Measurements from ENCODE around the gene PHF21A.
"Not testable (repeated sequence)": the region's sequence is repeated elsewhere in the genome, so short reads cannot be mapped to it uniquely, and the experiment has no call there.

PHF21A gene

DNA sequence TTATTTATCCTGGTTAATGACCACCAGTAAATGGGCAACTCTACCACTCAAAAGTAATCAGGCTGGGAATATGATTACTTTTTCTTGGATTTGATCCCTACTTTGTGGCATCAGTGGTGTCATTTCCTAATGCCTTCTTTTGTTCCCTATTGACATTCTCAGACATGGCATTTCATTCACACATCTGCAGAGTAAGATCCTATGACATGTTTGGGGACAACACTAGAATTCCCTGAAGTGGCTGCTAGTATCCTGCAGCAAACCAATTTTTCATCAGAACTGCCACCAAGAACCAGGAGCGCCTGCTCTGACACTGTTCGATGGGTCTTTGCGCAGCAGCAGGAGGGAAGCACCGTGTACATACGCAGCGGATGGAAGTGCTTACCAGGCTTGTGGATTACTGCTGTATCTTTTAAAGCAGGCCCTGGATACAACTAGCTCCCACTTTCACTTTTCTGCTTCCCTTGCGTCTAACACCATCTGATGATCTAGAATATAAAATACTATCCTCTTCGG is 101.1 kb downstream of the PHF21A start:
- DNase-seq, result no peak

DNA sequence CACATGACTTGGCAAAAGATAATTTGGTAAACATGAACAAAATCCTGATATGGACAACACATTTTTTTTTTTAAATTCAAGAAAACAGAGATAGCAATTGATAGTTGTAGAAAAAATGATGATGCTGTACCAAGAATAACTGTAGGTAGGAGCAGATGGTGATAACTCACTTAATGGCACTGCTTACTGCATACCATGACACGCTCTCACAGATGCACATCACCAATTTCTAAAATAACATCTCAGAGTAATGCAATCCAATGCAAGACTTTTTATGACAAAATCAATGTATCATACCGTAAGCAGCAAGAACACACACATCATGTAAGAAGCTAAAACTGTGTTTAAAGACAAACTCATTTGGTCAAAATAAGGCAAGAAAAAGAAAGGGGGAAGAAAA is 102.6 kb downstream of the PHF21A start:
- DNase-seq, result no peak

DNA sequence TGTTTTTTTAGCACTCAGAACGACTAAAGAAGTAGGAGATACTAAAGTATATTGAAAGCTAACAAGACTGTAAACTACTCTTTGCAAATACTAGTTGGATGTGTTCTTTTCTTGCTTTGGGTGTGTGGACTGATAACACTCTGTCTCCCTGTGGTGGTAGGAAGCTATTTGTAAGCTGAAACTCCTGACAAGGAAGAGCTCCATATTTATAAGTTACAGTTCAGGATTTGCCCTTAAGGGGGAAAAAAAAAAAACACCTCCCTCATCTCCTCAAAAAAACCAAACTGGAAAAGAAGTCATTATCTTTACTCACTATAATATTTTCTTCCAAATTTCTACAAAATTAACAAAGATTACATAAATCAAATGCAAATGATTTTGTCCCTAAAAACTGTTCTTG is 103.9 kb downstream of the PHF21A start:
- DNase-seq, result no peak

DNA sequence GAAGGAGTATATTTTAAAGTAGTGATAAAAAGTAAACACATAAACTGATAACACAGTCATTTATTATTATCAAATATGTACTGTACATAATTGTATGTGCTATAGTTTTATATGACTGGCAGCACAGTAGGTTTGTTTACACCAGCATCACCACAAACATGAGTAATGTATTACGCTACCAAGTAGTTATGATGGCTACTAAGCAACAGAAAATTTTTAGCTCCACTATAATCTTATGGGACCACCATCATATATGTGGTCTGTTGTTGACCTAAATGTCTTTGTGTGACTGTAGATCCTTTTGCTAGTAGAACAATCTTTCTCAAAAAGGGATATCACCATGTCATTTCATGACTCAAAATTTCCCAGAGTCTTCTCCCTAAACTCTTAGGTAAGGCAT is 105.3 kb downstream of the PHF21A start:
- no peak for DNase-seq

DNA sequence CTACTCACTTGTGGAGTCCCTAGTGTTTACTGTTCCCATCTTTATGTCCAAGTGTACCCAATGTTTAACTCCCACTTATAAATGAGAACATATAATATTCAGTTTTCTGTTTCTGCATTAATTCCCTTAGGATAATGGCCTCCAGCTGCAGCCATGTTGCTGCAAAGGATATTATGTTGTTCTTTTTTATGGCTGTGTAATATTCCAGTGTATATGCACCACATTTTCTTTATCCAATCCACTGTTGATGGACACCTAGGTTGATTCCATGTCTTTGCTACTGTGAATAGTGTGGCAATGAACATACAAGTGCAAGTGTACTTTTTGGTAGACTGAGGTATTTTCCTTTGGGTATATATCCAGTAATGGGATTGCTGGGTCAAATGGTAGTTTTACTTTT is 107.1 kb downstream of the PHF21A start:
- DNase-seq, result not testable (repeated sequence)

DNA sequence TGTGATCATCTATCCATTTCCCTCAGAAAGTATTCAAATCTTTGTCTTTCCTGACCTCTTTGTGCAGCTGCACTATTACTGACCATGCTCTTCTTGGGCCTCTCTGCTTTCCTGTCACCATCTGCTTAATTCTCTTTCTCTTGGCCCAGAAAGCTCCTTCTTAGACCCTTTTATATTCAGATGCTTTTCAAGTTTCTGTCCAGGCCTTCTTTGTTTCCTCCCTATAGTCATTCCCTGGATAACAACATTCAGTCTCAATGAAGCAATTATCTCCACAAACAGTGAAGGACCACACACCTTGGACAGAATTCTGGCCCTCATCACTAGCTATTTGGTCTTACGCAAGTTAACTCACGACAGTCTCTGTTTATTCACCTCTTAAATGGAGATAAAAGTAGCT is 109.1 kb downstream of the PHF21A start:
- DNase-seq, result no peak

DNA sequence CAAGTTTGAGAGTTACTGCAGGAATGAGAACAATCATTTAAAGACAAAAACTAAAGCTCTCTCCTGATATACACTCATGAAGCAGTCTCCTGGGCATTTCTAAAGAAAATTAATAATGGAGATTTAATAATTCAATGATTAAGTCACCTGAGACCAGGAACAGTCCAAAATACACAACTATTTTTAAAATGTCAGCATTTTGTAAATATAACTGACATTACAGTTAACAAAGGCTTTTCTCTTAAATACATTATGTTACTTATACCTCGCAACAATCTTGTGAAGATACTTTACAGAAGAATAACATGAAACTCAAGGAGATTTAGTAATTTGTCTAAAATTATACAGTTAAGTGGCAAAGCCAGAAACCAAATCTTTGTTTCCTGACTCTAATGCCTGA is 111.2 kb downstream of the PHF21A start:
- no peak for DNase-seq

DNA sequence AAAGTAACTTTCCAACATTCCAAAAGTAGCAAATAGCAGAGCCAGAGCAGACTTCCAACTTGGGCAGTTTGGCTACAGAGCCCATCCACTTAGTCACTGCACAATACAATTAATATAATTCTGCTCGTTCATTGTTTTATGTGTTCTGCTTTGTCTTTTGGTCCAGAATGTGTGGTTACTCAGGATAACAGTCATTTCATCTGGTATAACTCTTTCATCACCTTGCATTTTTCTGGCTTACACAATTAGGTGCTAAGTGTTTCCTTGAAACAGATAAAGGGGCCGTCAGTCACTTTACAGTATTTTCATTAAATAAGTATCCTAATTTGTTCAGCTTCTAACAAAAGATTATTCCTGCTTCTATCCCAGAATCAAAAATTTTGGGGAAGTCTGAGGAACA is 111.6 kb downstream of the PHF21A start:
- DNase-seq, result no peak

DNA sequence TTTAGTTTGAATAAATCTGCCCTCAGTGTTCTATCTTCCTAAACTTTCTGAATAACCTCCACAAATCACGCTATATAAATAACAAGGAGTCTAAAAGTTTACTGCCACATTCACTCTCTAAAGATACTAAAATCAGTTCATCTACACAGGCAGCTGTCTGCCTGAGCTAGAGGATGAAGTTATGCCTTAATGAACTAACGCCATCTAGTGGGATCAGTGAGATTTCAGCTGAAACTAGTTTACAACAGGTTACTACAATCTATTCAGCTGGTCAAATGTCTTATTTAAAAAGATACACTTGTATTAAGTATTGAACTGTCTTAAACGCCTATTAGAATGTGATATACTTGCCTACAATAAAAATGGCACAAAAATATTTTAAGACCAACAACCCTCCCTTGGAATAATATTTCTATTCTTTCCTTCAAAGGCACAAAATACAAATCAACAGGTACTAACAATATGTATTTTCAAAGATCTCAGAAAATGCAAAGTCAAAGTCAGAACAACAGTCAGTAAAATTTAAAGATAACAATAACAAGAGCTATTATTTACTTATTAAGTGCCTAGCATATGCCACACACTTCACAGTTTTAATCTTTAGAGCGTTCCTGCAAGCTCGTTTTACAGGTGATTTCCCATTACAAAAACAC is 114.7 kb downstream of the PHF21A start:
- DNase-seq, result peak; percentile 1

DNA sequence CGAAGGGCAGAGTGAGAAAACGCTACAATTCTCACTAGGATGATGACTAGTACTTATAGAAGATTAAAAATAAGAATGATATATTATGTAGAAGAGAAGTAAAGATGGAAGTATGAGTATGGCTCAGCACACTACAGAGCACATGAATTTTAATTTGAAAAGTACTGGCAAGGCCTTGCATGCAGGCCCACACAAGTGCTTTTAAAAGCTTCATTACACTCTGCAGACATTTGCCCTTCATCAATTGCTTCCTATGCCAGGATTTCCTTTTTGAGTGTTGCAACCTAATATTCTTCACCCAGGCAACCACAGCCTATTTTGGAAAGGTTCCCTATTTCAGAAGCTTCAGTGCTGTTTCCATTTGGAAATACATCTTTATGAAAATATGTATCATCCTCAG is 117.7 kb downstream of the PHF21A start:
- DNase-seq, result no peak

DNA sequence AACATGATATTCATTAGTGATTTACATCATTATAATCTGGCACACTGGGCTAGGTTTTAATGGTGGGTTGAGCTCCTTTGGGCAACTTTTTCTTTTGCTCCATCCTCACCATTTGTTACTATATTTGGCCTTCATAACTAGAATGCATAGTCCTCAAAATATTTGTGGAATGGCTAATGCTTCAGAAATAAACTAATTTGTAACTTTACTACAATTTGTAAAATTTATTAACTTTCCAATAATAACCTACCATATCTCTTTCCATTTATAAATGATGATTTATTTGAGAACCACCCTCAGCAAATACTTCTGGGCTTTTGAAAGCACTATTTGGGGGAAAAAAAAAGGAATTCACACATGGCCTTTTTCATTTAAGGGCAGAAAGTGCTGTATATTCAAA is 119.1 kb downstream of the PHF21A start:
- no peak for DNase-seq

DNA sequence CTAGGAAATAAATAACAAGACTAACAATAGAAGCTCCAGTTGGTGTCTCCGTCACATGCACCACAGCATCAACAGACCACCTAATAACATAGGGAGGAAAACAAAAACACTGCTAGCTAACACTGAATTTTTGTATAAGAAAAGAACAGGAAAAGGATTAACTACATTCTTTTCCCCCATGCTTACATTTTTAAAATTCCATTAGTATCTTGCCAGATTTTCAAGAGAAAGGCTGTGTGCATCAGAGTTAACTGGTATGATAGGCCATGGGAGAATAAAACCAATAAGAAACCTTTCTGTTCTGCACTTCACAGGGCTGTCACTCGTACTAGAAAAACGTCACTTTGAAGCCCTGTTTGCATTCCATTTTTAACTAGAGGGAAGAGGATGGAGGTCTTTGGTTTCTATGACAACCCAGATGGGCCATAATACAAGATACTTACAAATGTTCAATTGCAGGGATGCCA is 119.8 kb downstream of the PHF21A start:
- no peak for DNase-seq

DNA sequence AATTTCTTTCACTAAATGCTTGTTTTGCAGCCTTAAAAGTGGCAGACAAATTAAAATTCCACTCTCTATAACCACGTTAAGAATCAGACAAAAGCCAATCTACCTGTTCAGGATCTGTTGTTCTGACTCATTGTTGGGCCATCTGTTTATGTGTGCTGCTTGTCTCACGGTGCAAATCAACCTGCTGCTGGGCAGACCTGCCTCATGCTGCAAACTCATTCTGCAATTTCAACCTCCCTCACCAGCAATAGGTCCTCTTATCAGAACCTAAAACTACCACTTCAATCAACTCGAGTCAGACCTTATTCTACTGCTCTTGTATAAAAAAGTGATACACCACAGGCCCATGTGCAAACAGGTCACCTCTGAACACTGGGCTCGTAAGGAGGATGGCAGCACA is 123.7 kb downstream of the PHF21A start:
- no peak for DNase-seq

DNA sequence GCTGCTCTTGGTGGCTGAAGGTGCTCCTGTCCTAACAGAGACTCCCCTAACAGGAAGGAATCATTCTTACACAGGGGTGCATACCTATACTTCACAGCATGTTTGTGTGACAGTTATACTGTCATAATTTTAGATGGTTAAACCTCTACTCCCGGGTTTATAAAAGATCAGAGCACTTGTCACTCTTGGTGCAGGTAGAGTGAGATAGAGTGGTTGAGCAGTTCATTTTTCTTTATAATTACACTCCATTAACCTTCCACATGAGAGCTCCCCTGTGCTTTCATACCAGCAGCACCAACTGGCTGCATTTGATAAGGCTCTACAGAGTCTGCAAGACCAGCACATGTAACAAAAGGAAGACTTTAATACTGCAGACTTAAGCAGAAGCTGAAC is 125.9 kb downstream of the PHF21A start:
- no peak for DNase-seq

DNA sequence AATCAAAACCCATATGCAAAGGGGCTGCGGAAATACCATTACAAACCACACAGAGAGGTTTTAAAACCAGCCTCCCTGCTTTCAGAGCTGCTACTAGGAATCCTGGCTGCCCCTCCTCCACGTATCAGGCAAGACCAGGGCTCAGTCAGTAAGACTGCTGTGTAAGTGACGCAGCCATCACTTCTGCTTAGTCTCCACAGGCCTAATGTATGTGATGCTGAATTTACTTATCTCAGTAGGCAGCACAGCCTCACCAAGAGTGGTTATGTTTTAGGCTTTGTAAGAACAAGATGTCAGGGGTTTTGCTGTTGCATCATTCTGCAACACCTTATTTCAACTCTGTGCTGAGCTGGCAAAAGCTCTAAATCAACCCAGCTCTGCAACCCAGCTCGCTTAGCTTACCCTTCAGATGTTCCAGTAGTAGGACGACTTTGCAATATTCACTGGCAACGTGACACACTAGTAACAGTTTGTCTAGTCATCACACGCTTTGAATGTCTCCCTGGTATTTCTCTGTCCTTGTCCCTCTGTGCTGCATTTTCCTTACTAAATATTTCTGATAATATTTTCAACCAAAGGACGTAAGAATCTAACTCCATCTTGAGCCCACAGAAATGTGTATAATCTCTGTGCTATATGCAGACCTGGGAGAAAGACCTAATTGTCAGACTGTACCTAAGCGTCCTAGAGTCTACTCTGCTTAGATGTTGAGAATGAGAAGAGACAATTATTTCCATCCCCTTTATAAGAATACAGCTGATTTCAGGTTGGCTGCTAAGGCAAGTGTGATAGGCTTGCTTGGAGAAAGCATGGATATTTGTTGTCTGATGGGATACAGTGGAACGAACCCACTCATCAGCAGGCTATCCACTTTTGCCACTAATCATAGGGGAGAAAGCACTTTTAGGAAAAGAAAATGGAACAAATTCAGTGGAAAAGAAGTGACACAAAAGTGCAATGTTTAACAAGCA is 126.6 kb downstream of the PHF21A start:
- no peak for DNase-seq

DNA sequence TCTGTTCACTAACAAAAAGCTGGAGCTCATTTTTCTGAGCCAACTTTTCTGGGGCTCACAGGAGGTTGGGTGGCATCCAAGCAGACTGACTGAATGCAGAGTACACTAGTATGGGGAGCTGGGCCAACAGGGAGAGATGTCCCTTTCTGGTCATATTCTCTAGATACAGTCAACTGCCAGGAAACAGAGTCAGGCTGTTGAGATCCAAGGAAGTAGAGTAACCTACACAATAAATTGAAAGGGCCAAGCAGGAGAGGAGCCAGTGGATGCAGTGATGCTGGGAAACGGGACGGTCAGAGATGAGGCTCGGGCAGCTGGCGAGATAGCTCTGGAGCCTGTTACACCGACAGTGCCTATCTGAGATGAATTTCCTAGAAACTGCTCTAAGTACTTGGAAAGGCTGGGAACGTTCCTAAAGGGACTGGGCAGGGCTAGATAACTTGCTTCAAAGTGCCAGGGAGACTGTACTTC is 127.7 kb downstream of the PHF21A start:
- DNase-seq, result no peak

DNA sequence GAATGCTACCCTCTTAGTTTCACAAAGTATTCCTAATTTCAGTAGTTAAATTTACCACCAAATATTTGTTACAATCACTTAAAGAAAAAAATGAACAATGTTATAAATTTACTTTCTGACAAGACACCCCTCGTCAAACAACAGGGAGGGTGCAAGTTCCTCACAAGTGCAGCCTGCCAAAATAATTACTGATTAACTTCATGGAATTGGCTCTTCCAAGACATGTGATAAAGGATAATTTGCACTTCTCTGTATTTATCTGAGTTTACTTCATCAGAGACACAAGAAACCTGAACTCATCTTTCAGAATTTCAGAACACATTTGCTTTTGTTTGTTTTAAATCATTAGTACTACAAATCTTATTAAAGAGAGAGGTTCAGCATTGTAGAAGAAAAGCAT is 132.3 kb downstream of the PHF21A start:
- DNase-seq, result no peak

DNA sequence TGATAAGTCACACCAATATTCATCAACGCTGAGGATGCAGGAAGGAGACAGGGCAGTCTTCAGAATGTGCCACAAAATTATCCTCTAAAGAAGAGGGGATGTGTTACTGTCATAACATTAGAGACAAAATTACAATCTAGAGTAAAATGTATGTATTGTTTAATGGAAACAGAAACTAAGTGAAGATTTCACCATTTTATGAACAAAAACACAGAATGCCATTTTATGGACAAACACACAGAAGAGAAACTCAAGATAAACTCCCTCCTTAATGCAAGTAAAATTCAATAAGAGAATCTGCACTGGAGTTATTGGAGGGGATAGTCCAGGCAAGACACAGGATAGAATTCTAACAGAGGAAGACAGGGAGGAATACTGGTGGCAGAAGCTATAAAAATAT is 136.0 kb downstream of the PHF21A start:
- no peak for DNase-seq

DNA sequence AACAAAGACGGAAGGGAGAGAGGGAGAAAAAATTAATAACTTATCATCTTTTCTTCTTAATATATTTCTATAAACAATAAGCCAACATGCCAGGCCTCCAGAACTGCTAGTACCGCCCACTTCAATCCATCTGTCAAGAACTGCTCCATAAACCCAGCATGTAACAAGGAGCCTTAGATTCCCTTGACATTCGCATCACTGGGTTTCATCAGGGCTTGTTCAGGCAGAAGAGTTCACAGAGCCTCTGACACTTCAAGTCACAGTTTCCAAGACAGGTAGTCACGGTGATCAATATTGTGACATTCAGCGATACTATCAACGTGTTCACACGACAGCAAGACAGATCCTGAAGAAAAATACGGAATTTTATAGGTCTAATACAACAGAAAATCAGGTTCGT is 137.1 kb downstream of the PHF21A start:
- DNase-seq, result no peak

DNA sequence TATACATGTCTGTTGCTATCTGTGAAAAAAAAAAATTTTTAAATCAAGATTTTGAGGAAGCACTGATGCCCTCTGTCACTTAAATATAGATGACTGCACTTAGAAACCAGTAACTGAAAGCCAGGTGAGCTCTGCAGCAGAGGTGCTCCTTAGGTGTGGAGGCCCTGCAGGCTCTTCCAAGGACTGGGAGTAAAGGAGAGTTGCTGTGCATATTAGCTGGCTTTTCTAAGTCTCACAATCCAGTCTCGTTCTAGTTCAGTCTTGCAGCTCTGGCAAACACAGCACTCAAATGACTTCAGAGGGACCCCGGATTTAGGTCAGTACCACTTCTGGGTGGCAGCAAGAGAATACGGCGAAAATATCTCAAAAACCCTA is 137.8 kb downstream of the PHF21A start:
- DNase-seq, result no peak

DNA sequence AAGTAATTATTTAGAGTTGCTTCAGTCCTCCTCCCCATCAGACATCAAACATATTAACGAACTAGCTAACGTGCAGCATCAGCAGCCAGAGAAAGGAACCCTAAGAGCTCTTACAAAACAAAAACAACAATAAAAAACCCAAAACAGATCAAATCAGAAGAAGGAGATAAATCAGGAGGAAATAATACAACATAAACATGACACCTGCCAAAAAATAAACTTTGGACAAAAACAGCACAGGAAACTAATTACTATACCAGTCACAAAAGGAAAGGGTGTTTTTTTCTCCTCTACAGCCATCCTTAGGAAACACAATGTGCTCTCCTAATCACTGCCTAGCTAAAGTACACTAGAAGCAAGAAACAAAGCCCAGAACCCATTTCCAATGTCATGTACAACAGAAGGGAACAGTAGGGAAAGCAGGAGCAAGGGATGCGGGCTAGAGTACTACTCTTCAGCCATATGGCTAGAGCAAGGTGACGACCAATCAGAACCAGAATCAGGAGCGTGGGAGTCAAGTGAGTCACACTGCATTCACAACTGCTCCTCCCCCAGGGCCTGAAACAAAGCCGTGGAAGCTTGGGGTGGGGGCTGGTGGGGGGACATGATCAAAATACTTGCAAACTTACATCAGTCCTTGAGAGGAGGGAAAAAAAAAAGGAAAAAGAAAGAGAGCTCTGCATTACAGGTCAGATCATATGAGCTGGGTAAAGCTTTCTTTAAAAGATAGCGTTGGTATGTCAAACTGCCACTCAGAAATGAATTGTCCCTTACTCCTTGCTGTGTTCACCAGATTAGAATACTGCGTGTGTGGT is 138.4 kb downstream of the PHF21A start:
- DNase-seq, result peak; percentile 3

DNA sequence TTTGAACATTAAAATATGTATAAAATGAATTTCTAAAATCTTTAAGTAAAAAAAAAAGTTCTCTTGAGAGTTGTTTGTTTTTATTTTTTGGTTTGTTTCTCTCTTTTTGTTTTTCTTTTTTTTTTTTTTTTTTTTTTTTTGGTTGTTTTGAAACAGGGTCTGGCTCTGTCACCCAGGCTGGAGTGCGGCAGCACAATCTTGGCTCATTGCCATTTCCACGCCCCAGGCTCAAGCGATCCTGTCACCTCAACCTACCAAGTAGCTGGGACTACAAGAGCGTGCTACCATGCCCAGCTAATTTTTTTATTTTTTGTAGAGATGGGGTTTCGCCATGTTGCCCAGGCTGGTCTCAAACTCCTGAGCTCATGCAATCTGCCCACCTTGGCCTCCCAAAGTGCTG is 139.4 kb downstream of the PHF21A start:
- not testable (repeated sequence) for DNase-seq

DNA sequence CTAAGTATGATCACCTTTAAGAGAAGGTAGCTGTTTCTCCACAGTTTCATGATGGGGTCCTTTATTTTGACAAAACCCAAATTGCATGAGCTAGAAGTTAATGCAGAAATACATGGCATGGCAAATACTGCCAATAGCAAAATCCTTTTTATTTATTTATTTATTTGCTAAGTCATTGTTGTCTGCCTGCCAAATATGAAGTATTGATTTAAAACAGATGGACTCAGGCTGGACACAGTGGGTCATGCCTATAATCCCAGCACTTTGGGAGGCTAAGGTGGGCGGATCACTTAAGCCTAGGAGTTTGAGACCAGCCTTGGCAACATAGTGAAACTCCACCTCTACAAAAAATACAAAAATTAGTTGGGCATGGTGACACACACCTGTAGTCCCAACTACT is 146.4 kb downstream of the PHF21A start:
- no peak for DNase-seq
